Ascending aorta (tissue), 2 donors: ENCODE results near the gene UBA1. TPM values are rescaled to one million over a fixed set of nuclear protein-coding genes. Genes with fewer than 3 reads are reported as not detected.
A peak's percentile ranks its signal among the peaks of the same experiment; 100 is the strongest.

Experiments
- DNase-seq, 2 donors: peaks; one replicate each; pipeline ENCODE4 v3.0.0-alpha.2; 2019; ENCODE audit warnings: low spot score in 2 of 2
- H3K27ac ChIP-seq, 2 donors: fragments of 200-600 bp; sonication (generic); one replicate each; pipeline ENCODE4 v1.5.1; 2016 to 2017; ENCODE audit warnings: mild to moderate bottlenecking in 1 of 2
- H3K27me3 ChIP-seq: fragments of 200-600 bp; sonication (generic); one replicate; pipeline ENCODE4 v1.5.1; 2017
- H3K36me3 ChIP-seq, 2 donors: fragments of 200-600 bp; sonication (generic); one replicate each; pipeline ENCODE4 v1.5.1; 2016
- H3K4me1 ChIP-seq, 2 donors: fragments of 200-600 bp; sonication (generic); one replicate each; pipeline ENCODE4 v1.5.1; 2016 to 2017; ENCODE audit warnings: mild to moderate bottlenecking in 1 of 2
- H3K4me3 ChIP-seq, 2 donors: fragments of 200-600 bp; sonication (generic); one replicate each; pipeline ENCODE4 v1.5.1; 2016 to 2017; ENCODE audit warnings: mild to moderate bottlenecking in 1 of 2
- H3K9me3 ChIP-seq, 2 donors: fragments of 200-600 bp; sonication (generic); one replicate each; pipeline ENCODE4 v1.5.1; 2016
- CTCF ChIP-seq, 3 experiments: fragments of 200-600 bp in 2 of 3; fragments of 450-650 bp in 1 of 3; sonication (generic) in 2 of 3; IDR thresholded peaks; one replicate each; pipeline ENCODE4 v1.5.1; 2016 to 2019; ENCODE audit warnings: antibody characterized with exemption in 3 of 3, mild to moderate bottlenecking in 1 of 3, moderate library complexity in 1 of 3
- intact Hi-C: fragments of 100-400 bp; cut with DNase I; formaldehyde crosslinking; loops from one replicate; pipeline ENCODE4 v1.15.1; 2023
- total RNA-seq: library from RNA; depleted of rRNA; stranded (reverse); fragments of >200 nt; gene quantifications from one replicate; pipeline ENCODE4 v1.1.0, GENCODE V29; 2016

The UBA1 gene
- total RNA-seq, 1 donor from 2014 or later = 162 TPM

DNA sequence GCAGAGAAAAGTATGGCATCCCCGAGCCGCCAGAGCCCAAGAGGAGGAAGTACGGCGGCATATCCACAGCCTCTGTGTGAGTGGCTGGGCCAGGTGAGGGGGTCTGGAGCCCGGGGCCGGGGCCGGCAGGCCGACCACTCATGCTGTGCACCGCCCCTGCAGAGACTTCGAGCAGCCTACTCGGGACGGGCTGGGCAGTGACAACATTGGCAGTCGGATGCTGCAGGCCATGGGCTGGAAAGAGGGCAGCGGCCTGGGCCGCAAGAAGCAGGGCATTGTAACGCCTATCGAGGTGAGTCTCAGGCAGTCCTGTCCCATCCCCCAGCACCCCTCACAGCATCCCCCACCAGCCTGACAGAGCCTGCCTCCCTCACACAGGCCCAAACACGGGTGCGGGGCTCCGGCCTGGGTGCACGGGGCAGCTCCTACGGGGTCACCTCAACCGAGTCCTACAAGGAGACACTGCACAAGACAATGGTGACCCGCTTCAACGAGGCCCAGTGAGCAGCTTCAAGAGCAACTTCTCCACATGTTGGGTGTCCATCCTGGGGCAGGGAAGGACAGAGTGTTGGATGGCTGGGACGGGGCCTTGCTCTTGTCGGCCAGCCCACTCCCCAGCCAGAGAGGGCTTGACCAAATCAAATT, 7.4 kb upstream of the UBA1 start:
- Histone ChIP-seq H3K4me1 (no peaks in the 10 kb centered on the region), H3K27ac (no peak overlapping the region), H3K4me3 (no peak overlapping the region), H3K36me3 (peaks cover 17 to 33% of the 10 kb centered on the region in 2 donors), H3K27me3 (no peaks in the 10 kb centered on the region), H3K9me3 (no peaks in the 10 kb centered on the region)
- DNase-seq = no peak
- intact Hi-C loops = no loop called here
- no peak for TF ChIP-seq CTCF (IDR thresholded peaks at IDR 0.05)

GRCh38 chrX:47187106-47187677, 6.4 kb upstream of the UBA1 start:
- Histone ChIP-seq H3K36me3 (peaks cover 7 to 23% of the 10 kb centered on the region in 2 donors), H3K4me3 (no peak overlapping the region), H3K27me3 (no peaks in the 10 kb centered on the region), H3K27ac (no peak overlapping the region), H3K9me3 (no peaks in the 10 kb centered on the region), H3K4me1 (no peaks in the 10 kb centered on the region)
- DNase-seq = no peak
- no peak for TF ChIP-seq CTCF (IDR thresholded peaks at IDR 0.05)
- intact Hi-C loops = no loop called here

DNA sequence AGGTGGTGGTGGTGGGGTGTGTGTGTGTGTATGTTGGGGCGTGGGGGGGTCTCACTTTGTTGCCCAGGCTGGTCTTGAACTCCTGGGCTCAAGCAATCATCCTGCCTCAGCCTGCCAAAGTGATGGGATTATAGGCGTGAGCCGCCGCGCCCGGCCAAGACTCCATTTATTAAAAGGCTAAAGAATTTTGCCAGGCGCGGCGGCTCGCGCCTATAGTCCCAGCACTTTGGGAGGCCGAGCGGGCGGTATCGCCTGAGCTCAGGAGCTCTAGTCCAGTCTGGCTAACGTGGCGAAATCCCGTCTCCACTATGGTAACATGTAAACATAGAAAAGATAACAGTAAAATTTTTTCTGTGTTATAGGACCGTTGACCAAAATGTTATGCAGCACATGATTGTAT, 3.7 kb upstream of the UBA1 start:
- H3K36me3 ChIP-seq = peaks cover 0 to 12% of the 10 kb centered on the region in 2 donors
- H3K27me3 ChIP-seq = no peaks in the 10 kb centered on the region
- no peak overlapping the region for H3K4me3 ChIP-seq
- peaks cover 0 to 6% of the 10 kb centered on the region in 2 donors for H3K4me1 ChIP-seq
- intact Hi-C loops = loop anchor here (2.0 to 10.0 kb wide), 5 partner anchors 42 to 465 kb away; partner anchors contain the start of genes ELK1, NDUFB11, RBM10 and USP11
- H3K9me3 ChIP-seq = no peaks in the 10 kb centered on the region
- DNase-seq = no peak
- H3K27ac ChIP-seq = no peak overlapping the region
- no peak for TF ChIP-seq CTCF (IDR thresholded peaks at IDR 0.05)

GRCh38 chrX:47190445-47191269, 3.0 kb upstream of the UBA1 start:
- Histone ChIP-seq H3K9me3 (no peaks in the 10 kb centered on the region), H3K27ac (no peak overlapping the region), H3K36me3 (peaks cover 0 to 4% of the 10 kb centered on the region in 2 donors), H3K27me3 (no peaks in the 10 kb centered on the region), H3K4me1 (peaks cover 3 to 12% of the 10 kb centered on the region in 2 donors), H3K4me3 (peak overlapping the region; percentile 53 to 61)
- DNase-seq = peak; percentile 48 to 90
- no peak for TF ChIP-seq CTCF (IDR thresholded peaks at IDR 0.05)
- intact Hi-C loops = loop anchor here (2.0 to 10.0 kb wide), 5 partner anchors 42 to 464 kb away; partner anchors contain the start of genes ELK1, NDUFB11, RBM10 and USP11

DNA sequence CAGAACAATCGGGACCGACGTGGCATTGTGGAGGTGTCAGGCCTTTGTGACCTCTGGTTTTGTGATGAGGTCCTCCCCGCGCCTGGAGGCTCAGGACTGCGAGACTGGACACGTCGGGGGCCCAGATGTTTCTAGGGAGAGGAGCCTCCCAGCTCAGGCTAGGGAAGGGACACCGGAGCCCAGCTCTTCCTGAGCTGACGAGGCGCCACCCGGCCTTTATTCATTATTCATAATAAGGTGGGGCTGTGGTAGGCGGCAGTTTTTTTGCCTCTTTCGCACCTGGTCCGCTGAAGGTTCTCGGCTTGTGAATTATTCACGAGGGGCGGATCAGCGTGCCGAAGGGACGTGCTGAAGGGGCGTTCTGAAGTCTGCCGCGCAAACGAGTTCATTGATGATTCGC, 2.3 kb upstream of the UBA1 start:
- intact Hi-C loops = loop anchor here (2.0 to 10.0 kb wide), 5 partner anchors 41 to 463 kb away; partner anchors contain the start of genes ELK1, NDUFB11, RBM10 and USP11
- Histone ChIP-seq H3K4me3 (peak overlapping the region; percentile 53 to 61), H3K27me3 (no peaks in the 10 kb centered on the region), H3K4me1 (peaks cover 9 to 19% of the 10 kb centered on the region in 2 donors), H3K9me3 (no peaks in the 10 kb centered on the region), H3K36me3 (no peaks in the 10 kb centered on the region), H3K27ac (no peak overlapping the region)
- no peak for TF ChIP-seq CTCF (IDR thresholded peaks at IDR 0.05)
- no peak for DNase-seq
